DND-41 (cell line): Measurements from ENCODE around the gene KLHL30.

Experiments used
- ATAC-seq: fragments of 200-7000 bp; cut with Tn5 transposase; 3 replicates; pipeline ENCODE4 v1.9.1; 2021; ENCODE audit warnings: low read depth; ENCODE audit not compliant: insufficient read depth
- DNase-seq: peaks from one replicate; pipeline ENCODE4 v3.0.0-alpha.2; 2020
- H2AFZ ChIP-seq: 2 replicates; pipeline ENCODE4 v1.6.0; 2012; ENCODE audit warnings: low read depth, low read length
- H3K27ac ChIP-seq: 2 replicates; pipeline ENCODE4 v1.5.1; 2012; ENCODE audit warnings: low read length, inconsistent platforms
- H3K27me3 ChIP-seq: fragments of 200-600 bp; sonication (generic); 2 replicates; pipeline ENCODE4 v1.6.0; 2012; ENCODE audit warnings: low read length, mild to moderate bottlenecking, inconsistent platforms; ENCODE audit not compliant: insufficient read depth, poor library complexity
- H3K36me3 ChIP-seq: 2 replicates; pipeline ENCODE4 v1.5.1; 2012; ENCODE audit warnings: low read length, inconsistent platforms; ENCODE audit not compliant: insufficient read depth
- H3K4me1 ChIP-seq: 2 replicates; pipeline ENCODE4 v1.5.1; 2012; ENCODE audit warnings: mild to moderate bottlenecking, low read length; ENCODE audit not compliant: insufficient read depth
- H3K4me2 ChIP-seq: 2 replicates; pipeline ENCODE4 v1.6.0; 2012; ENCODE audit warnings: mild to moderate bottlenecking, moderate library complexity, low read length, inconsistent platforms; ENCODE audit not compliant: insufficient read depth
- H3K4me3 ChIP-seq, 2 experiments: fragments of 200-600 bp in 1 of 2; shearing (Covaris generic) in 1 of 2; 2 replicates each; pipeline ENCODE4 v1.5.1; 2012 to 2016; ENCODE audit warnings: inconsistent platforms in 2 of 2, low read length in 2 of 2, mild to moderate bottlenecking in 2 of 2, low read depth in 1 of 2, moderate library complexity in 1 of 2
- H3K79me2 ChIP-seq: 2 replicates; pipeline ENCODE4 v1.6.0; 2012; ENCODE audit warnings: low read length, inconsistent platforms; ENCODE audit not compliant: insufficient read depth
- H3K9ac ChIP-seq: 2 replicates; pipeline ENCODE4 v1.6.0; 2012; ENCODE audit warnings: low read depth, mild to moderate bottlenecking, inconsistent platforms, low read length, moderate library complexity
- H3K9me3 ChIP-seq: 2 replicates; pipeline ENCODE4 v1.5.1; 2012; ENCODE audit warnings: low read length, moderate library complexity, mild to moderate bottlenecking, inconsistent platforms; ENCODE audit not compliant: insufficient read depth, severe bottlenecking
- H4K20me1 ChIP-seq: 2 replicates; pipeline ENCODE4 v1.6.0; 2012; ENCODE audit warnings: low read length; ENCODE audit not compliant: insufficient read depth
- EZH2 ChIP-seq: IDR thresholded peaks from 3 replicates; pipeline ENCODE4 v1.6.1; 2012; ENCODE audit warnings: borderline replicate concordance, low read depth, mild to moderate bottlenecking, moderate library complexity, low read length, inconsistent platforms; ENCODE audit not compliant: severe bottlenecking
- TF ChIP-seq, protein P1 (sequence below): IDR thresholded peaks from 2 replicates; pipeline ENCODE4 v1.5.1; 2012; ENCODE audit warnings: borderline replicate concordance, low read length, moderate library complexity, mild to moderate bottlenecking; ENCODE audit not compliant: poor library complexity, severe bottlenecking; ENCODE audit errors: extremely low read depth

Gene KLHL30

GRCh38 chr2:238132463-238133450, 5.7 kb upstream of the KLHL30 start:
- Histone ChIP-seq H3K27me3 (no peaks in the 10 kb centered on the region), H3K9me3 (no peaks in the 10 kb centered on the region), H3K36me3 (no peaks in the 10 kb centered on the region), H3K9ac (no peak overlapping the region), H3K4me2 (no peak overlapping the region), H3K4me1 (no peaks in the 10 kb centered on the region), H3K4me3 (no peak overlapping the region), H2AFZ (no peak overlapping the region), H3K27ac (no peak overlapping the region), H3K79me2 (no peaks in the 10 kb centered on the region), H4K20me1 (no peaks in the 10 kb centered on the region; the same call in 1 of the 2 replicates)
- no peak for TF ChIP-seq EZH2
- TF ChIP-seq, protein P1, sequence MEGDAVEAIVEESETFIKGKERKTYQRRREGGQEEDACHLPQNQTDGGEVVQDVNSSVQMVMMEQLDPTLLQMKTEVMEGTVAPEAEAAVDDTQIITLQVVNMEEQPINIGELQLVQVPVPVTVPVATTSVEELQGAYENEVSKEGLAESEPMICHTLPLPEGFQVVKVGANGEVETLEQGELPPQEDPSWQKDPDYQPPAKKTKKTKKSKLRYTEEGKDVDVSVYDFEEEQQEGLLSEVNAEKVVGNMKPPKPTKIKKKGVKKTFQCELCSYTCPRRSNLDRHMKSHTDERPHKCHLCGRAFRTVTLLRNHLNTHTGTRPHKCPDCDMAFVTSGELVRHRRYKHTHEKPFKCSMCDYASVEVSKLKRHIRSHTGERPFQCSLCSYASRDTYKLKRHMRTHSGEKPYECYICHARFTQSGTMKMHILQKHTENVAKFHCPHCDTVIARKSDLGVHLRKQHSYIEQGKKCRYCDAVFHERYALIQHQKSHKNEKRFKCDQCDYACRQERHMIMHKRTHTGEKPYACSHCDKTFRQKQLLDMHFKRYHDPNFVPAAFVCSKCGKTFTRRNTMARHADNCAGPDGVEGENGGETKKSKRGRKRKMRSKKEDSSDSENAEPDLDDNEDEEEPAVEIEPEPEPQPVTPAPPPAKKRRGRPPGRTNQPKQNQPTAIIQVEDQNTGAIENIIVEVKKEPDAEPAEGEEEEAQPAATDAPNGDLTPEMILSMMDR: no peak
- no peak for DNase-seq
- ATAC-seq: no peak

DNA sequence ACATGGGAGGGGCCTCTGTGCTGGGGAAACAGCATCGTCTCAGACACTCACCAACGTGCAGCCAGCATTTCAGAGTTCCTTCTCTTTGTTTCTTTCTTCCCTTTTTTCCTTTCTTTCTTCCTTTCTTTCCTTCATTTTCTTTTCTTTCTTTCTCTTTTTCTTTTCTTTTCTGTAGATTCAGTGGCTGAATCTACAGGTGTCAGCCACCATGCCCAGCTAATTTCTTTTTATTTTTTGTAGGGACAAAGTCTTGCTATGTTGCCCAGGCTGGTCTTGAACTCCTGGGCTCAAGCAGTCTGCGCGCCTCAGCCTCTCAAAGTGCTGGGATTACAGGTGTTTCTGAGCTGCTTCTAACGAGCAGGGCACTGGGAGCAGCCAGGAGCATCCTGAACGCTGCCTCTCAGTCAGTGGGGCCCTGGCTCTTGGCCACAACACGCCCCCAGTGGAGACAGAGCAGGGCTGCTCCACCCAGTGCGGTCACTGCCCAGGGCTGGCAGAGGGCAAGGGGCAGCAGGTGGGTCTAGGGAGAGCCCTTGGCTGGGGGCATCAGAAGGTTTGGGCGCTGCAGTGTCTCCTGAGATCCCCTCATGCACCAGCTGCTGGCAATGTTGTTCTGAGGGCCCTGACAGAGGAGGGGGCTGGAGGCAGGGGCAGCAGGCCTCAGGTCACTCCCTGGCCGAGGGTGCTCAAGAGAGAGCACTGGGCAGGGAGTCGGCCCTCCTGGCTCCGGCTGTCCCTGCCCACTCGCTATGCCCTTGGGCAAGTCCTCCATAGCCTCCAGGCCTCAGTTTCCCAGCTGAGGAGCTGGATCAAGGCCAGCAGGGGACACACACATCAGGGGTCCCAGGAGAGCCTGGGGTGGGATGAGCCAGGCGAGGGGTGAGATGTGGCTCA, 4.7 kb upstream of the KLHL30 start:
- no peak overlapping the region for H3K27ac ChIP-seq
- no peak for ATAC-seq
- H3K4me3 ChIP-seq: no peak overlapping the region
- no peaks in the 10 kb centered on the region for H3K4me1 ChIP-seq
- no peak overlapping the region for H2AFZ ChIP-seq
- H3K9me3 ChIP-seq: no peaks in the 10 kb centered on the region
- no peak overlapping the region for H3K9ac ChIP-seq
- no peak for TF ChIP-seq EZH2
- TF ChIP-seq, protein P1: peak; percentile 6
- H3K36me3 ChIP-seq: no peaks in the 10 kb centered on the region
- H3K27me3 ChIP-seq: no peaks in the 10 kb centered on the region
- no peaks in the 10 kb centered on the region; the same call in 1 of the 2 replicates for H4K20me1 ChIP-seq
- H3K4me2 ChIP-seq: no peak overlapping the region
- no peak for DNase-seq
- H3K79me2 ChIP-seq: no peaks in the 10 kb centered on the region

- Histone ChIP-seq H3K27me3 (no peaks in the 10 kb centered on the region), H3K9ac (no peak overlapping the region), H3K36me3 (no peaks in the 10 kb centered on the region), H3K79me2 (no peaks in the 10 kb centered on the region), H2AFZ (no peak overlapping the region), H3K4me1 (no peaks in the 10 kb centered on the region), H3K27ac (no peak overlapping the region), H3K4me2 (no peak overlapping the region), H3K9me3 (no peaks in the 10 kb centered on the region), H3K4me3 (no peak overlapping the region), H4K20me1 (no peaks in the 10 kb centered on the region; the same call in 1 of the 2 replicates)
- ATAC-seq: no peak
- TF ChIP-seq EZH2: no peak
- TF ChIP-seq, protein P1: no peak
- DNase-seq: no peak
Measured at GRCh38 chr2:238134393-238134785, 4.1 kb upstream of the KLHL30 start.
